Measurements from ENCODE around the gene VAV1. TPM values are rescaled to one million over a fixed set of nuclear protein-coding genes. Genes with fewer than 3 reads are reported as not detected.
"Not testable (repeated sequence)": the region's sequence is repeated elsewhere in the genome, so short reads cannot be mapped to it uniquely, and the experiment has no call there.

Gene VAV1
- total RNA-seq, 1 donor from 2014 or later = 2.6 TPM

DNA sequence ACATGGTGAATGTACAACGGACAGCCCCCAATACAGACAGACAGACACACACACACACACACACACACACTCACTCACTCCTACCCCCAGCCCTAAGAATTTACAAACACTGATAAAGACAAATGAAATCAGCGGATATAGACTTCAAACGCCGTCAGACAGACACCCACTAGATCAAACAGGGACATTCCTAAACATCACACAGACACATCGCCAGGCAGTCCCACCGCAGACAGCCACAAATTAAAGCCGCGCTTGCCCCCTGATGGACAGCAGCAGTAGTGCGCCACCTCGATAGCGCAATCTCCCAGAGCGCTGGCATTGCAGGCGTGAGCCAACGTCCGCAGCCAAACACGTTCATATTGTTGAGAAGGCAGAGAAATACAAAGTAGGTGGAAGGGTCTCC, 90.2 kb downstream of the VAV1 start:
- intact Hi-C loops (cut with micrococcal nuclease) = no loop called here

GRCh38 chr19:6864325-6864940, 91.9 kb downstream of the VAV1 start:
- ATAC-seq = no peak
- intact Hi-C loops (cut with micrococcal nuclease) = no loop called here

More for the DNA sequence above, 90.2 kb downstream of the VAV1 start:
- DNase-seq (peak; percentile 85), ATAC-seq (peak; percentile 96)

DNA sequence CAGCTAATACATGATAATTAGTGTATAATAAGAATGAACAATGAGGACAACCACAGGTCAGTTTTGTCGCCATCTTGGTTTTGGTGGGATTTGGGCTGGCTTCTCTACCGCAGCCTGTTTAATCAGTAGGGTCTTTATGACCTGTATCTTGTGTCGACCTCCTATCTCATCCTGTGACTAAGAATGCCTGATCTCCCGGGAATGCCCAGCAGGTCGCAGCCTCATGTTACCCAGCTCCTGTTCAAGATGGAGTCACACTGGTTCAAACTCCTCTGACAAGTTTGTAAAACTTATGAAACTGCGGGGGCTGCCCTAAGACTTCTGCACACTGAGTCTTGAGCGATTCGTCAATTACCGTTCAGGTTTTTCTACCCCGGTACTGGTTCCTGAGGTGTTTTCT, 93.3 kb downstream of the VAV1 start:
- DNase-seq = no peak
- ATAC-seq = no peak
- intact Hi-C loops (cut with micrococcal nuclease) = no loop called here

More at GRCh38 chr19:6864325-6864940, 91.9 kb downstream of the VAV1 start:
- DNase-seq = no peak

- intact Hi-C loops (cut with micrococcal nuclease) = no loop called here
- ATAC-seq = no peak
- DNase-seq = no peak
Observed at GRCh38 chr19:6866741-6867151, 94.2 kb downstream of the VAV1 start.

GRCh38 chr19:6868351-6868750, 95.8 kb downstream of the VAV1 start:
- intact Hi-C loops (cut with micrococcal nuclease) = no loop called here
- DNase-seq = no peak

DNA sequence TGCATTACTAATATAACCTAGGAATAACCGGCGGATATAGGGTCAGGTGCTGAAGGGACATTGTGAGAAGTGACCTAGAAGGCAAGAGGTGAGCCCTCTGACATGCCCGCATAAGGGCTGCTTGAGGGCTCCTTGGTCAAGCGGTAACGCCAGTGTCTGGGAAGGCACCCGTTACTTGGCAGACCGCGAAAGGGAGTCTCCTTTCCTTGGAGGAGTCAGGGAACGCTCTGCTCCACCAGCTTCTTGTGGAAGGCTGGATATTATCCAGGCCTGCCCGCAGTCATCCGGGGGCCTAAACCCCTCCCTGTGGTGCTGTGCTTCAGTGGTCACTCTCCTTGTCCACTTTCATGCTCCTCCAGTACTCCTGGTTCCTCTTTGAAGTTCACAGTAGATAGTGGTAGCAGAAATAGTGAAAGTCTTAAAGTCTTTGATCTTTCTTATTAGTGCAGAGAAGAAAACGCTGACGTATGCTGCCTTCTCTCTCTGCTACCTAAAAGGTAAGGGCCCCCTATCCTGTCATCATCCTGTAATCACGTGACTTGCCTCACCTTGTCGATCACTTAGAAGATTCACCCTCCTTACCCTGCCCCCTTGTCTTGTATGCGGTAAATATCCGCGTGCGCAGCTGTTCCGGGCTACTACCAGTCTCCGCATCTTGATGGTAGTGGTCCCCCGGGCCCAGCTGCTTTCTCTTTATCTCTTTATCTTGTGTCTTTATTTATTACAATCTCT, 96.8 kb downstream of the VAV1 start:
- intact Hi-C loops (cut with micrococcal nuclease); DNase-seq; ATAC-seq: not testable (repeated sequence)

More at GRCh38 chr19:6868351-6868750, 95.8 kb downstream of the VAV1 start:
- ATAC-seq = no peak

- ATAC-seq (no peak), DNase-seq (no peak)
- intact Hi-C loops (cut with micrococcal nuclease) = no loop called here
Observed at GRCh38 chr19:6873708-6874431, 101.4 kb downstream of the VAV1 start.

- ATAC-seq = no peak
- DNase-seq = no peak
- intact Hi-C loops (cut with micrococcal nuclease) = no loop called here
Observed at GRCh38 chr19:6875218-6875617, 102.7 kb downstream of the VAV1 start.

GRCh38 chr19:6876748-6877147, 104.2 kb downstream of the VAV1 start:
- DNase-seq = no peak
- intact Hi-C loops (cut with micrococcal nuclease) = no loop called here
- peak; percentile 31 for ATAC-seq

DNA sequence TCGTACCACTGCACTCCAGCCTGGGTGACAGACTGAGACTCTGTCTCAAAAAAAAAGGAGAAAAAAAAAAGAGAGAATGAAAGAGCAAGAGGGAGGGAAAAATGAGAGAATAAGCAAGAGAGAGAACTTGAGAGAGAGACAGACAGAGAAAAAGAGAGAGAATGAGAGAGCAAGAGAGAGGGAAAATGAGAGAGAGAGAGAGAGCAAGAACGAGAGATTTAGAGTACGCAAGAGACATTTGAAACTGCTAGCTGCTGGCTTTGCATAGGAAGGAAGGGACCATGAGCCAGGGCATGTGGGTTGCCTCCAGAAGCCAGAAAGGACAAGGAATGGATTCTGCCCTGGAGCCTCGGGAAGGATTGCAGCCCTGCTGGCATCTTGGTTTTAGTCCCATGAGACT, 105.3 kb downstream of the VAV1 start:
- DNase-seq (no peak), ATAC-seq (no peak)
- intact Hi-C loops (cut with micrococcal nuclease) = no loop called here

DNA sequence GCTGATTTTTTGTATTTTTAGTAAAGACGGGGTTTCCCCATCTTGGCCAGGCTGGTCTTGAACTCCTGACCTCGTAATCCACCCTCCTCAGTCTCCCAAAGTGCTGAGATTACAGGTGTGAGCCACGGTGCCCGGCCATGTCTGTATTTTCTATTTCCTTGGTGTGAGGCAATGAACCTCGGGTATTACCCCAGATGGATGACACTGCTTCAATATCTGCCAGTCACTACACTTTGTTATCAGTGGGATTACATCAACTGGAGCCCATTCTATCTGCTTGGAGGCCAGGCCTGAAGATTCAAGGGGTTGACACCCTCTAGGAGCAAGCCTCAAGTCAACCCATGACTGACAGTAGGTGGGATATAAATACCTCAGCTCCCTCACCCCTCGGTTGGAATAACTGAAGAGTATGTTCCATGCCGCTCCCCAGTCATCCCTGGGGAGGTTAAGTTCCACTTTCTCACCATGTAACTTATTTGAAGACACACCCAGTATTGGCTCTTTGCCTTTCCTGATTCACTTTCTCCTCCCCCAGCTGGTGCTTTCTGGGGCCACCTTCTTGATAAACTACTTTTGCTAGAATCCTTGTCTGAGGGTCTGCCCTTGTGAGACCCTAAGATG, 113.9 kb downstream of the VAV1 start:
- intact Hi-C loops (cut with micrococcal nuclease) = no loop called here
- no peak for ATAC-seq

GRCh38 chr19:6887316-6887715, 114.8 kb downstream of the VAV1 start, which contains the start of gene ADGRE1:
TSS of gene ADGRE1 (plus strand) at chr19:6887579. CDS start at chr19:6887609, 30 bp downstream.
- ATAC-seq (peak; percentile 31), DNase-seq (peak; percentile 31)
- intact Hi-C loops (cut with micrococcal nuclease) = no loop called here

More for the DNA sequence above, 113.9 kb downstream of the VAV1 start:
- DNase-seq = no peak

GRCh38 chr19:6888967-6889366, 116.5 kb downstream of the VAV1 start:
- no peak for ATAC-seq
- intact Hi-C loops (cut with micrococcal nuclease) = no loop called here

GRCh38 chr19:6890401-6890913, 117.9 kb downstream of the VAV1 start:
- ATAC-seq = no peak
- intact Hi-C loops (cut with micrococcal nuclease) = no loop called here

More at GRCh38 chr19:6888967-6889366, 116.5 kb downstream of the VAV1 start:
- no peak for DNase-seq

DNA sequence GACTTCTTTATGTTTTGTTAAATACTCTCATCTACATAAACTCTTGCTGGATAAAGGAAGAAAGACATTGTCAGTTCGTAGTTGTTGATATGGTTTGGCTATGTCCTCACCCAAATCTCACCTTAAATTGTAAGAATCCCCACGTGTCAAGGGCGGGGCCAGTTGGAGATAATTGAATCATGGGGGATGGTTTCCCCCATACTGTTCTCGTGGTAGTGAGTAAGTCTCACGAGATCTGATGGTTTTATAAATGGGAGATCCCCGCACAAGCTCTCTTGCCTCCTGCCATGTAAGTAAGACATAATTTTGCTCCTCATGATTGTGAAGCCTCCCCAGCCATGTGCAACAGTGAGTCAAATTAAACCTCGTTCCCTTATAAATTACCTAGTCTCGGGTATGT, 118.4 kb downstream of the VAV1 start:
- DNase-seq = no peak
- intact Hi-C loops (cut with micrococcal nuclease) = no loop called here
- no peak for ATAC-seq

More at GRCh38 chr19:6890401-6890913, 117.9 kb downstream of the VAV1 start:
- no peak for DNase-seq

- ATAC-seq (no peak), DNase-seq (no peak)
- intact Hi-C loops (cut with micrococcal nuclease) = no loop called here
Observed at GRCh38 chr19:6891761-6892385, 119.4 kb downstream of the VAV1 start.

DNA sequence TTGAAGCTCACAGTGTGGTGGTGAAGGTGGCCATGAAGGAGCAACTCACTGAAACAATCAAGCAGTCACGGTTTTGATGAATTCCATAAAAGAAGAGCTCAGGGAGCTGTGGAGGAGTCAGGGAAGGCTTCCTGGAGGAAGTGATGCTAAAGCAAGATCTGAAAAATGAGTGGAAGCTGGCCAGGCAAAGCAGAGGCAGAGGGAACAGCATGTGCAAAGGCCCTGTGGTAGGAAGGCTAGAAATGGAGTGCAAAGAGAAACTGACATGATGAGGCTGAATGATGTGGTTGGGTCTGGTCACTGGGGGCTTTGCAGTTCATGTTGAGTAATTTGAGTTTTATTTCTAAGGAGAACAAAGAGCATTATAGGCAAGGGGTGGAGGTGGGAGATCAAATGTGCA, 121.8 kb downstream of the VAV1 start:
- intact Hi-C loops (cut with micrococcal nuclease) = no loop called here
- ATAC-seq = no peak
- DNase-seq = no peak

DNA sequence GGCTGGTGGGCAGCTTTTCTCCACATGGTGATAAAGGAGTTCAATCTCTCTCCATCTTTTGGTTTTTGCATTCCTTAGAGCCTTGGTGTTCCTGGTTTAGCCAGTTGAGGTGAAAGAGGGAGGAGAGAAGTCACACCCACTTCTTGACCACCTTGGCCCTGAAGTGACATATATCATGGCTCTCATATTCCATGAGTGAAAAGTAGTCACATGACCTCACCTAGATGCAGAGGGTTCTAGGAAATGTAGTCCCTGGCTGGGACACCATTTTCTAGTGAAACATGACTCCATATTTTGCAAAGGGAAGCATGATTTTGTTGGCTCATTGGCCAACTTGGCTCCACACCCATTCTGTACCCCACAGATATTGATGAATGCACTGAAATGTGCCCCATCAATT, 130.9 kb downstream of the VAV1 start:
- intact Hi-C loops (cut with micrococcal nuclease) = no loop called here
- DNase-seq (no peak), ATAC-seq (no peak)

GRCh38 chr19:6906559-6907060, 134.1 kb downstream of the VAV1 start:
- intact Hi-C loops (cut with micrococcal nuclease) = no loop called here
- no peak for ATAC-seq

More at GRCh38 chr19:6906559-6907060, 134.1 kb downstream of the VAV1 start:
- no peak for DNase-seq
